Caco-2 (cell line): ENCODE measurements around the gene YES1. TPM values are rescaled to one million over a fixed set of nuclear protein-coding genes. Genes with fewer than 3 reads are reported as not detected.

Experiments
- BruUV-seq: library from RNA; stranded (reverse); fragments of 400-500 nt; replicated peaks from 2 replicates; lab custom pipeline; 2021; lab: Mats Ljungman, UMichigan
- CTCF ChIA-PET: fragments of 300-600 bp; sonication (Branson Sonifier 250); formaldehyde crosslinking; loops from one replicate; lab custom pipeline; 2022; ENCODE audit warnings: antibody characterized with exemption; lab: Charles Lee
- POLR2A ChIA-PET: fragments of 300-600 bp; sonication (Branson Sonifier 250); formaldehyde crosslinking; loops from one replicate; lab custom pipeline; 2022; ENCODE audit warnings: antibody characterized with exemption; lab: Charles Lee
- DNase-seq, 2 experiments: peaks; one replicate each; pipeline versions ENCODE4 v3.0.0 to v3.0.0-alpha.2; 2020 to 2022
- H3K27me3 ChIP-seq: replicated peaks from 2 replicates; pipeline ENCODE4 v1.6.0; 2011; ENCODE audit warnings: low read length; ENCODE audit not compliant: control insufficient read depth, insufficient read depth
- H3K36me3 ChIP-seq: 2 replicates; pipeline ENCODE4 v1.5.1; 2011; ENCODE audit warnings: low read length; ENCODE audit not compliant: control insufficient read depth, insufficient read depth
- H3K4me1 ChIP-seq: fragments of 250-450 bp; sonication (Bioruptor Pico); 2 replicates; pipeline ENCODE4 v1.5.1; 2020; ENCODE audit warnings: mild to moderate bottlenecking
- H3K4me3 ChIP-seq: 2 replicates; pipeline ENCODE4 v1.5.1; 2011; ENCODE audit warnings: low read depth, mild to moderate bottlenecking, control low read depth, low read length
- H3K9me3 ChIP-seq: fragments of 250-450 bp; sonication (Bioruptor Pico); 2 replicates; pipeline ENCODE4 v1.5.1; 2020; ENCODE audit warnings: mild to moderate bottlenecking, moderate library complexity
- H3K27ac Mint-ChIP-seq: one replicate; pipeline ENCODE4 v1.8.0; 2022; ENCODE audit warnings: mixed read lengths; ENCODE audit not compliant: unreplicated experiment
- H3K27me3 Mint-ChIP-seq: one replicate; pipeline ENCODE4 v1.8.0; 2022; ENCODE audit warnings: mixed read lengths; ENCODE audit not compliant: insufficient read depth, unreplicated experiment
- H3K36me3 Mint-ChIP-seq: one replicate; pipeline ENCODE4 v1.8.0; 2022; ENCODE audit warnings: mild to moderate bottlenecking, mixed read lengths; ENCODE audit not compliant: insufficient read depth, unreplicated experiment
- H3K4me1 Mint-ChIP-seq: one replicate; pipeline ENCODE4 v1.8.0; 2022; ENCODE audit warnings: low read depth, mixed read lengths; ENCODE audit not compliant: unreplicated experiment
- H3K4me3 Mint-ChIP-seq: one replicate; pipeline ENCODE4 v1.8.0; 2022; ENCODE audit warnings: mild to moderate bottlenecking, moderate library complexity, mixed read lengths; ENCODE audit not compliant: unreplicated experiment
- H3K9me3 Mint-ChIP-seq: one replicate; pipeline ENCODE4 v1.8.0; 2022; ENCODE audit warnings: mixed read lengths; ENCODE audit not compliant: unreplicated experiment
- CTCF ChIP-seq, 2 experiments: fragments of 200-600 bp in 1 of 2; IDR thresholded peaks; 1 replicate in 1 of 2; 2 replicates in 1 of 2; pipeline versions ENCODE4 v1.5.1 to v1.8.0; 2011 to 2022; ENCODE audit warnings: antibody characterized with exemption in 1 of 2, control low read depth in 1 of 2, inconsistent platforms in 1 of 2, low read depth in 1 of 2, low read length in 1 of 2, mild to moderate bottlenecking in 1 of 2, moderate library complexity in 1 of 2; ENCODE audit not compliant: insufficient read depth in 1 of 2, severe bottlenecking in 1 of 2, unreplicated experiment in 1 of 2
- intact Hi-C: fragments of 100-400 bp; cut with micrococcal nuclease; formaldehyde crosslinking; loops from one replicate; pipeline ENCODE4 v1.10.0; 2022; ENCODE audit not compliant: unreplicated experiment
- total RNA-seq: library from RNA; stranded (reverse); gene quantifications from 2 replicates; pipeline ENCODE4 v1.2.3, GENCODE V29; 2022

The YES1 gene
- total RNA-seq, 1 experiment from 2014 or later, result 95.0 TPM

- intact Hi-C loops, result no loop called here
- DNase-seq, result no peak
- ChIA-PET POLR2A (no interaction called here), CTCF (no interaction called here)
- TF ChIP-seq CTCF (IDR thresholded peaks at IDR 0.05; ENCODE audit: insufficient read depth in 1 of 2, low read depth in 1 of 2, low read length in 1 of 2, severe bottlenecking in 1 of 2, unreplicated experiment in 1 of 2), result no peak
- H3K4me3 Mint-ChIP-seq, result no peak overlapping the region
- BruUV-seq, result no TSS peak
- H3K27me3 ChIP-seq, result no peaks in the 10 kb centered on the region
- H3K36me3 Mint-ChIP-seq, result peaks cover 70% of the 10 kb centered on the region
- no peaks in the 10 kb centered on the region for H3K9me3 ChIP-seq
- H3K9me3 Mint-ChIP-seq, result no peaks in the 10 kb centered on the region
- no peak overlapping the region for H3K27ac Mint-ChIP-seq
- H3K4me1 Mint-ChIP-seq, result no peaks in the 10 kb centered on the region
- H3K36me3 ChIP-seq, result peaks cover 1% of the 10 kb centered on the region; the same call in 1 of the 2 replicates
- no peak overlapping the region for H3K4me3 ChIP-seq
- no peaks in the 10 kb centered on the region for H3K27me3 Mint-ChIP-seq
- no peaks in the 10 kb centered on the region for H3K4me1 ChIP-seq
These were observed 118.4 kb downstream of the YES1 start for GRCh38 chr18:693466-694187.

GRCh38 chr18:692824-693223 lies 119.2 kb downstream of the YES1 start:
- Histone ChIP-seq H3K4me1 (no peaks in the 10 kb centered on the region), H3K27me3 (no peaks in the 10 kb centered on the region), H3K36me3 (peaks cover 1% of the 10 kb centered on the region; the same call in 1 of the 2 replicates), H3K9me3 (no peaks in the 10 kb centered on the region), H3K4me3 (no peak overlapping the region)
- H3K4me1 Mint-ChIP-seq, result no peaks in the 10 kb centered on the region
- no peaks in the 10 kb centered on the region for H3K27me3 Mint-ChIP-seq
- H3K4me3 Mint-ChIP-seq, result no peak overlapping the region
- H3K27ac Mint-ChIP-seq, result no peak overlapping the region
- no peak for TF ChIP-seq CTCF (IDR thresholded peaks at IDR 0.05; ENCODE audit: insufficient read depth in 1 of 2, low read depth in 1 of 2, low read length in 1 of 2, severe bottlenecking in 1 of 2, unreplicated experiment in 1 of 2)
- no peak for DNase-seq
- TSS peak; percentile 12 for BruUV-seq
- ChIA-PET CTCF (no interaction called here), POLR2A (no interaction called here)
- peaks cover 65% of the 10 kb centered on the region for H3K36me3 Mint-ChIP-seq
- no peaks in the 10 kb centered on the region for H3K9me3 Mint-ChIP-seq
- intact Hi-C loops, result no loop called here

GRCh38 chr18:688323-688722 lies 123.7 kb downstream of the YES1 start:
- Histone ChIP-seq H3K4me3 (no peak overlapping the region), H3K27me3 (no peaks in the 10 kb centered on the region), H3K9me3 (no peaks in the 10 kb centered on the region), H3K4me1 (peaks cover 31% of the 10 kb centered on the region), H3K36me3 (peaks cover 3% of the 10 kb centered on the region)
- intact Hi-C loops, result no loop called here
- Mint-ChIP-seq H3K27ac (no peak overlapping the region), H3K4me3 (no peak overlapping the region), H3K4me1 (peaks cover 18% of the 10 kb centered on the region), H3K9me3 (no peaks in the 10 kb centered on the region), H3K36me3 (peaks cover 42% of the 10 kb centered on the region), H3K27me3 (no peaks in the 10 kb centered on the region)
- no peak for TF ChIP-seq CTCF (IDR thresholded peaks at IDR 0.05; ENCODE audit: insufficient read depth in 1 of 2, low read depth in 1 of 2, low read length in 1 of 2, severe bottlenecking in 1 of 2, unreplicated experiment in 1 of 2)
- BruUV-seq, result no TSS peak
- ChIA-PET CTCF (interaction anchor here (0.6 kb wide), 1 partner anchor 9 kb away, joined by 3 read pairs; no protein-coding TSS in a partner anchor), POLR2A (no interaction called here)
- DNase-seq, result no peak
